Measurements from ENCODE around the gene TYK2.

DNA sequence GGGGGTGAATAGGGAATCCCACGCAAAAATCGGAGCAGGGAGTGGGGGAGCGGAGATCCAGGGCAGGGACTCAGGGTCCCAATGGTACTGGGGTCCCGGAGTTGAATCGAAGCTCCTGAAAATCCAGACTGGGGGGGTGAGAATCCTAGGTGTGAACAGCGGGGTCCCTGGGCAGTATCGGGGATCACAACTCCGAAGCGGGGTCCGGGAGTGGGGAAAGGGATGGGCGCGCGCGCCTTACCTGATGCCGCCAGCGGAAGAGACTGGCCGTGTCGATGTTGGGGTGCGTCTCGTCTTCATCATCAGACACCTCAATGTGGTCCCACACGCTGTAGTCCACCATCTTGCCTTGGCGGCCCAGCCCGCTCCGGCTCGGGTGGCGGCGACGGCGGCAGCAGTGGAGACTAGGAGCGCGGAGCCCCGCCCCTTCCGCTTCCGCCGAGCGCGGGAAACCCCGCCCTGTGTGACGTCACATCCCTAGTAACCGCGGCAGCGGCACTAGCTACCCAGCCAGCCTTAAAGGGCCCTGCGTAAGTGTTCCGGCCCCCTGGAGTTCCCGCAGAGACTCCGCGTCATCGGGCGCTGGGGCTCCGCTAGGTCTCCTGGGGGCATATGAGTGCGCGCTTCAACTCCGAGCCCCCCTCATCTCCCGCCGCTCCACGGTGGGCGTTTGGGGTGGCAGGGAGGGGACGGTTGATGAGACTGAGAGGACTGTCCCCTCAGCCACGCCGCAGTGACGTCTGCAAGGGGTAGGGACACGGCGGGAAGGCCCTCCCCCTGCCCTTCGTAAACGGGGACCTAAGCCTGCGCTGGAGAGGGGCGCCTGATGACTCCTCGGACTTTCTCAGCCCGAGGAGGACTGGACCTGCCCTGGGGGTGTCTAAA lies 23.0 kb upstream of the TYK2 start, which contains the start of gene CDC37:
- no peak for TF ChIP-seq EZH2phosphoT487 (IDR thresholded peaks at IDR 0.05; ENCODE audit: insufficient read depth, low read depth)
- TF ChIP-seq EZH2 (IDR thresholded peaks at IDR 0.05; ENCODE audit: insufficient read depth, poor library complexity, severe bottlenecking), result no peak
